Subcutaneous abdominal adipose tissue (tissue), 5 donors: ENCODE results near the gene KIAA1191.

Experiments used
- H3K27ac ChIP-seq: one replicate; pipeline ENCODE4 v1.7.0; 2013; ENCODE audit warnings: low read depth, mild to moderate bottlenecking, inconsistent platforms, low read length, moderate library complexity
- H3K27me3 ChIP-seq, 5 donors: one replicate each; pipeline ENCODE4 v1.7.0; 2013; ENCODE audit warnings: low read length in 5 of 5, inconsistent platforms in 1 of 5; ENCODE audit not compliant: control insufficient read depth in 5 of 5, insufficient read depth in 4 of 5
- H3K36me3 ChIP-seq, 5 donors: one replicate each; pipeline ENCODE4 v1.7.0; 2013; ENCODE audit warnings: low read length in 5 of 5; ENCODE audit not compliant: control insufficient read depth in 5 of 5, insufficient read depth in 5 of 5
- H3K4me1 ChIP-seq, 5 donors: one replicate each; pipeline ENCODE4 v1.7.0; 2013; ENCODE audit warnings: low read length in 5 of 5, mild to moderate bottlenecking in 3 of 5, moderate library complexity in 1 of 5; ENCODE audit not compliant: control insufficient read depth in 5 of 5, insufficient read depth in 5 of 5
- H3K4me3 ChIP-seq, 5 donors: one replicate each; pipeline ENCODE4 v1.7.0; 2013; ENCODE audit warnings: low read length in 5 of 5, low read depth in 1 of 5
- H3K9ac ChIP-seq, 5 donors: one replicate each; pipeline ENCODE4 v1.7.0; 2013; ENCODE audit warnings: low read length in 5 of 5, mild to moderate bottlenecking in 4 of 5, moderate library complexity in 3 of 5
- H3K9me3 ChIP-seq, 5 donors: one replicate each; pipeline ENCODE4 v1.7.0; 2013; ENCODE audit warnings: low read length in 5 of 5; ENCODE audit not compliant: control insufficient read depth in 5 of 5
- donor health status: healthy.
- donor health status: healthy.
- donor health status: healthy.
- donor health status: healthy.
- donor health status: healthy.

The KIAA1191 gene

DNA sequence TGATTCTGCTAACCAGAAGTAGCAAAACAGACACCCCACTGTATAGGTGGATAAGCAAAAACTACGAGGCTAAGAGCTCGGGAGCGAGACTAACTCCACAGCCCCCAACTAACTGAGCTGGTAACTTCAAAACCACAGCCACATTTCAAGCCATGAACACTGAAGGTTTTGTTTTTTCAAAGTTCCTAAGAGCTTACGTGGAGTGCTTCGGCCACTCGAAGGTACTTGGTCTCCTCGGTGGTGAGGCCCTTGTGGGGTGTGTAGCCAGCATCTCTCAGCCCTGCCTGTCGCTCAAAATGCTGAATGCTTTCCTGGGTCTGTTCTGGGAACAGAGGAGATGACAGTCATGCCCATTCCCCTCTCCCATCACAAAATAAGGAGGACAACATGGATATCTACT lies 11.1 kb downstream of the KIAA1191 start:
- Histone ChIP-seq H3K4me1 (no peaks in the 10 kb centered on the region), H3K9ac (no peak overlapping the region), H3K27me3 (no peaks in the 10 kb centered on the region), H3K9me3 (no peaks in the 10 kb centered on the region), H3K27ac (no peak overlapping the region), H3K36me3 (peaks cover 15 to 93% (median 85%) of the 10 kb centered on the region in 5 donors), H3K4me3 (no peak overlapping the region)

DNA sequence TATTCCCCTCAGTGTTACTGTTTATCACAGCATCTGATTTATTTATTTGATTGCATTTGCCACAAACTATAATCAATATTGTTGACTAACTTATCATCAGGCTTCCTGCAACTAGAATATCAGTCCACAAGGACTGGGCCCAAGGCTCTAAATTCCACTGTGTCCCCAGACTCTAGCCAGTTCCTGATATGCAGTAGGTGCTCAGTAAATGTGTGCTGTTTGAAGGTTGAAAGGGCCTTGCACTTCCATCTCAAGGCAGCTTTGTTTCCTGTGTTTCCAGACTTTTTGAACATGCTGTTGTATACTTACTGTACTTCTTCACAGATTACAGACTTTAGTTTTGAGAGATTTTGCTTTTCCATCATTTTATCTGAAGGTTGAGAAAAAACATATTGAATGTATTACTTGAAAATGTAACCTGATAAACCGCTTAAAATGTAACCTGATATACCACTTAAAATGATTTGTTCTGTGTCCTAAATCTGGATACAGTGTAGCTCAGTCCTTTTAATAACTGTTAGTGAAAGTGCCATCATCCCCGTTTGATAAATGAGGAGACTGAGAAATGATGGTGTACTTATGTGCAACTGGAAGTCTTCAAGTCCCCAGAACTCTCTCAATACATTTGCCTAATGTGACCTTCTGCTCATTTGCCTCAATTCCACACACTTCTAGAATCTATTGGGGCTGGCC lies 18.7 kb downstream of the KIAA1191 start:
- Histone ChIP-seq H3K4me3 (no peak overlapping the region), H3K9ac (no peak overlapping the region), H3K27ac (no peak overlapping the region), H3K36me3 (peaks cover 13 to 54% (median 35%) of the 10 kb centered on the region in 5 donors), H3K27me3 (no peaks in the 10 kb centered on the region), H3K4me1 (no peaks in the 10 kb centered on the region), H3K9me3 (no peaks in the 10 kb centered on the region)

- H3K9me3 ChIP-seq, result no peaks in the 10 kb centered on the region
- H3K27ac ChIP-seq, result no peak overlapping the region
- no peak overlapping the region for H3K9ac ChIP-seq
- H3K4me1 ChIP-seq, result no peaks in the 10 kb centered on the region
- no peak overlapping the region for H3K4me3 ChIP-seq
- H3K27me3 ChIP-seq, result no peaks in the 10 kb centered on the region
- H3K36me3 ChIP-seq, result peaks cover 18 to 54% (median 35%) of the 10 kb centered on the region in 5 donors
These were observed 19.4 kb downstream of the KIAA1191 start for GRCh38 chr5:176342158-176342483.

DNA sequence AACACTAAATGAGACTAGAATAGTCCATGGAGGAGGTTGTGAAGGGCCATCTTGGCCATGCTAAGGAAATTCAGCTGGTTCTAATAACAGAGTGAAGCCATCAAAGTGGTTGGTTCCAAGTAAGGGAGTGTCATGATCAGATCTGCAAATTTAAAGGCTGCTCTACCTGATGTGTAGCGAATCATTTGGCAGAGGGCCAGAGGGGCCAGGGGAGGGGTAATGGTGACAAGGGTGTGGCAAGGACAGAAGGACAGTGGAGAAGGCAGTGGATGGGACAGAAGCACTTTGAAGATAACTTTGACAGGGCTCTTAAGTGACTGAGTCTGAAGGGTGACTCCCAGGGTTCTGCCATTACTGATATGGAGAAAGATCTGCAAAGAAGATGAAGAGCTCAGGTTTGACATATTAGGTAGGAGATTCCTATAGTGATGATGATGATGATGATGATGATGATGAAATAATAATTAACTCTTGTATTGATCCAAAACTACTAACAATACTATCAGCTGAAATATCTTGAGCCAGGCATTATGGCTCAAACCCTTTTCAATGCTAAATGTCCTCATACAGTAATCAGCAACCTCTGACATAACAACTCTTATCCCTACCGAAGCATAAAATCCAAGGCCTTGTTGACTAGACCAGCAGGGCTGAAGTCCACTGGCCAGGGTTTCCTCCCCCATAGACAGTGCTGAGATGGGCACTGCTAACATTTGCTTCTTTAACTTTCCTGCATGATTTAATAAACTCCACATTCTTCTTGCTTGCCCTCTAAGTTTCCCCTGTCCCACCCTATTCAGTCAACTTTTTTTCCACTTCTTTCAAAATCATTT lies 20.0 kb downstream of the KIAA1191 start:
- H3K9ac ChIP-seq, result no peak overlapping the region
- H3K27ac ChIP-seq, result no peak overlapping the region
- no peaks in the 10 kb centered on the region for H3K27me3 ChIP-seq
- no peaks in the 10 kb centered on the region for H3K4me1 ChIP-seq
- no peak overlapping the region for H3K4me3 ChIP-seq
- peaks cover 19 to 54% (median 35%) of the 10 kb centered on the region in 5 donors for H3K36me3 ChIP-seq
- no peaks in the 10 kb centered on the region for H3K9me3 ChIP-seq

- Histone ChIP-seq H3K9ac (no peak overlapping the region), H3K4me1 (no peaks in the 10 kb centered on the region), H3K36me3 (peaks cover 10 to 36% (median 20%) of the 10 kb centered on the region in 5 donors)
These were observed 22.3 kb downstream of the KIAA1191 start for GRCh38 chr5:176339304-176339703.

DNA sequence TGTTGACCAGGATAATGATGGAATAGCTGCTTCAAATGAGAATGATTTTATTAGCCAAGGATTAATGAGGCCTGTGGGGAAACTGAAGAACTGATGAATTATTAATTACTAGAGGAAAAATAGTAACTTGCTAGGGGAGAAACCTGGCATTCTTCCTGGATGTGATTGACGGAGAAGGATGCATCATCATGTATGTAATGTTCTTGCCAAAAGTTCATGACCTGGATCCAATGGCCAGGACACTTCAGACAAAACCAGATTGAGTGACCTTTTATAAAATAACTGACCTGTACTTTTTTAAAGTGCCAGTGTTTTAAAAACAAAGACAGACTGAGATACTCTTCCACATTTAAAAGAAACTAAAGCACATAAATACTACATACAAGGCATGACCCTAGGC lies 23.7 kb downstream of the KIAA1191 start:
- Histone ChIP-seq H3K36me3 (peaks cover 10 to 32% (median 18%) of the 10 kb centered on the region in 5 donors), H3K27ac (no peak overlapping the region), H3K27me3 (no peaks in the 10 kb centered on the region), H3K4me1 (no peaks in the 10 kb centered on the region), H3K4me3 (no peak overlapping the region), H3K9ac (no peak overlapping the region), H3K9me3 (peaks cover 0 to 6% (median 0%) of the 10 kb centered on the region in 5 donors)

More at GRCh38 chr5:176339304-176339703, 22.3 kb downstream of the KIAA1191 start:
- H3K27ac ChIP-seq, result no peak overlapping the region
- H3K4me3 ChIP-seq, result no peak overlapping the region
- no peaks in the 10 kb centered on the region for H3K9me3 ChIP-seq
- no peaks in the 10 kb centered on the region for H3K27me3 ChIP-seq

- H3K27ac ChIP-seq, result no peak overlapping the region
- H3K36me3 ChIP-seq, result peaks cover 10 to 18% (median 16%) of the 10 kb centered on the region in 5 donors
- no peak overlapping the region for H3K9ac ChIP-seq
- no peak overlapping the region for H3K4me3 ChIP-seq
- H3K27me3 ChIP-seq, result no peaks in the 10 kb centered on the region
- no peaks in the 10 kb centered on the region for H3K4me1 ChIP-seq
- H3K9me3 ChIP-seq, result peaks cover 0 to 6% (median 0%) of the 10 kb centered on the region in 5 donors
These were observed 27.4 kb downstream of the KIAA1191 start for GRCh38 chr5:176334031-176334770.

DNA sequence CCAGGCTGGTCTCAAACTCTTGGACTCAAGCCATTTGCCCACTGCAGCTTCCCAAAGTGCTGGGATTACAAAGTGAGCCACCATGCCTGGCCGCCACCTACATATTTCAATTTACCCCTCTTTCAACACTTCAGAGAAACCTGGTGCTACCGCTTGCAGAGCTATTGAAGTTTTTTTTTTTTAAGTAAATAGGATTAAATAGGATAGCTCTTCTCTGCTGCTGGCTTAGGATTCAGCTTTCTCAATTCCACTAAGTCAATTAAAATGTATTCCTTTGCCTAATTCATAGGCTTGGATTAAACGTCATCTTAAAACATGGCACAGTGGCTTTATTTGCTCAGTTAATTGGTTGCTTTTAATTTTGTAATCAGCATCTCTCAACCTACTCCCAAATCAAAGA lies 41.0 kb downstream of the KIAA1191 start:
- Histone ChIP-seq H3K36me3 (peaks cover 5 to 22% (median 20%) of the 10 kb centered on the region in 5 donors), H3K27me3 (no peaks in the 10 kb centered on the region), H3K4me1 (no peaks in the 10 kb centered on the region), H3K4me3 (no peak overlapping the region), H3K27ac (no peak overlapping the region), H3K9ac (no peak overlapping the region), H3K9me3 (no peaks in the 10 kb centered on the region)

GRCh38 chr5:176319827-176320554 lies 41.6 kb downstream of the KIAA1191 start:
- no peak overlapping the region for H3K4me3 ChIP-seq
- H3K9ac ChIP-seq, result no peak overlapping the region
- no peaks in the 10 kb centered on the region for H3K4me1 ChIP-seq
- H3K9me3 ChIP-seq, result no peaks in the 10 kb centered on the region
- peaks cover 7 to 27% (median 23%) of the 10 kb centered on the region in 5 donors for H3K36me3 ChIP-seq
- H3K27ac ChIP-seq, result no peak overlapping the region
- H3K27me3 ChIP-seq, result no peaks in the 10 kb centered on the region
